GM19467 (cell line): Measurements from ENCODE around the gene CIC.
"Not testable (repeated sequence)": the region's sequence is repeated elsewhere in the genome, so short reads cannot be mapped to it uniquely, and the experiment has no call there.

Source experiments
- ATAC-seq: cut with Tn5 transposase; IDR thresholded peaks from one replicate; pipeline ENCODE4 v1.9.1; 2021; ENCODE audit warnings: mild to moderate bottlenecking, moderate library complexity; ENCODE audit not compliant: unreplicated experiment

The CIC gene

DNA sequence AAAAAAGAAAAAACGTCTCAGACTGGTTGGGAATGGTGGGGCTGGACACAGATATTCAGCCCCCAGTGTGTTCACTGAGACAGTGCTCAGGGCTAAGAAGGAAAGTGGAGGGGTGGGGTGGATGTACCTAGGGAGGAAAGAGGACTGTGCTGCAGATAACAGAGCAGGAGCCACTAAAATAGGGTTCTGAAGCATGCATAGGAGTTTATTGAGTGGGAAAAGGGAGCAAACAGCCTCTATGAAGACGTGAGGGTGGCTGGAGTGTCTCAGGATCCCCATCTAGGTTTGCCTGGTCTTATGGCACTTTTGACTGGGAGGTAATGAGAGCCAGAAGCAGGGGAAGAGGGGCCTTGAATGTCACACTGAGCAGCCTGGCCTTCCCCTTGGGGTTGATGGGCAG is 59.8 kb downstream of the CIC start:
- ATAC-seq = no peak

DNA sequence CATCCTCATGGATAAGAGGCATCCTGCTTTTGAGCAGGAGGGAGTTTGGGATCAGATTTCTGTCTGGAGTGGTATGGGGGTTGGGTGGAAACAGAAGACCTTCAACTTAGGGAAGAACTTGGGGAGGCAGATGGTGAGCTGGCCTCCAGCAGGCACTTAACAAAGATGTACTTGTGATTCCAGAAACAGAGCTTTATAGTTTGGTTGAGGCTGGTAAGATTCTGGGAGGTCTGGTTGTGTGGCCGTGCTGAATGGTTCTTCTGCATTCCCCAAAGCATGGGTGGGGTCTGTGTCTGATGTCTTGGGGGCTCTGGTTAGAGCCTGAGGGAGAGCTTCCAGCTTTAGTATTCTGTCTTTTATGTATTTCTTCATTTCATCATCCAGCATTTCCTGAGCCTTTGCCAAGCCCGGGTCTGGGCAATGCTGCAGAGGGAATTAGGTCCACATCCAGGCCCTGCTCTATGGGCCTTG is 61.2 kb downstream of the CIC start:
- ATAC-seq = no peak

DNA sequence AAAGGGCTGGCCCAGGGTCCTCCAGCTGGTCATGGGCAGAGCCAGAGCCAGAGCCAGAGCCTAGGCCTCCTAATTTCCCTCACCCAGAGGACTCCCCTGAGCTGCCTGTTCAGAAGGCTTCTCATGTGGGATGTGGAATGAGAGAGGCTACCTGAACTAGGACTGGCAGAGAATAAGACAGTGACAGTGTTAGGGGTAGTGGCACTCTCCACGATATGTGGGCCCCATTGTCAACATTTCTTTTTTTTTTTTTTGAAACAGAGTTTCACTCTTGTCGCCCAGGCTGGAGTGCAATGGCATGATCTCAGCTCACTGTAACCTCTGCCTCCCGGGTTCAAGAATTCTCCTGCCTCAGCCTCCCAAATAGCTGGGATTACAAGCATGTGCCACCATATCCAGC is 62.3 kb downstream of the CIC start:
- ATAC-seq = not testable (repeated sequence)

DNA sequence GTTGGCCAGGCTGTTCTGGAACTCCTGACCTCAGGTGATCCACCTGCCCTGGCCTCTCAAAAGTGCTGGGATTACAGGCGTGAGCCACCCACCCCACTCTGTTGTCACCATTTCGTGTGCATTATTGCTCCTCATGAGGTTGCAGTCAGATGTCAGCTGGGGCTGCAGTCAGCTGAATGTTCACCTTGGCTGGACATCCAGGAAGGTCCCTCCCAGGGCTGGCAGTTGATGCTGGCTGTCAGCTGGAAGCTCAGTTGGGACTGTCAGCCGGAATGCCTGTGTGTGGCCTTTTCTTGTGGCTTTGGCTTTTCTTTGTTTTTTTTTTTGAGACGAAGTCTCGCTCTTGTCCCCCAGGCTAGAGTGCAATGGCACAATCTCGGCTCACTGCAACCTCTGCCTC is 63.0 kb downstream of the CIC start:
- no peak for ATAC-seq

DNA sequence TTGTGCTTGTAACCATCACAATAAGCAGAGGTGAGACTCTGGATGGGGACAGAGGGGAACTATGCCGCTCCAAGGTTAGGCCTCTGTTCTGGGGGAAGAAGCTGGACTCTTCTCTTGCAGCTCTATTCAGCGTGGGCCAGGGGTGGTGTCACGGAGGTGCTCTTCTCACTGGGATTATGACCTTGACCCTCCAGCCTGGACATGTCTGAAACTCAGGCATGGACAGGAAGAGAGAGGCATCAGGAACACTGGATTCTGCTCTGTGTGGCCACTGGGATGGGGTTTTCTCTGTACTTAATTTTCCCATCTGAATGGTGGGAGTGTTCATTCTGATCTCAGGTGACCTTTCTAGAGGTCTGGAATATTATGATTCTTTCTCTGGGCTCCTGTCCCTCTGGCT is 64.0 kb downstream of the CIC start:
- no peak for ATAC-seq

DNA sequence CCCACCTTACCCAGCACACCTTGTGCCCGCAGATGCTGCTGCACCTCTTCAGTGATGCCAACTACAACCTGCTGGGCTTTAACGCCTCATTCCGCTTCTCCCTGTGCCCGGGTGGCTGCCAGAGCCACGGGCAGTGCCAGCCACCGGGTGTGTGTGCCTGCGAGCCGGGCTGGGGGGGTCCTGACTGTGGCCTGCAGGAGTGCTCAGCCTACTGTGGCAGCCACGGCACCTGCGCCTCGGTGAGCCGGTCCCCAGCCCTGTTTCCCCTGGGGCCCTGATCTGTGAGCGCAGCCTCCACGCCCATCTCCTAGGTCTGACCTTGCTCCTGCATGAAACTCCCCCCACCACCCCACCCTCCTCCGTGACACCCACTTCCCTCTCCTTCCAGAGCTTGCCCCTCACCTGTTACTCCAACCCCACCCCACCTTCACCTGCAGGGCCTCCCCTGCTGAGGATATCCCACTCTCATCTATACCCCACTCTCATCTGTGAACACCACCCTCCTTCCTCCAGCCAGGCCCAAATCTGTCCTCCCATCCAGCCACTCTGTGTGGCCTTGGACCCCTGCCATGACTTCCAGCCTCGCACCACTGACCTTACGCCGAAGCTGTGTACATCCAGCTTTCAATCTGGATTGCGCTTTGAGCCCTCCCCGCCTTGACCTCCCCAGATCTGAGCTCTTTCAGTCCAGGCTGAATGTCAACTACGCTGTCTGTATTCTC is 65.1 kb downstream of the CIC start:
- no peak for ATAC-seq

DNA sequence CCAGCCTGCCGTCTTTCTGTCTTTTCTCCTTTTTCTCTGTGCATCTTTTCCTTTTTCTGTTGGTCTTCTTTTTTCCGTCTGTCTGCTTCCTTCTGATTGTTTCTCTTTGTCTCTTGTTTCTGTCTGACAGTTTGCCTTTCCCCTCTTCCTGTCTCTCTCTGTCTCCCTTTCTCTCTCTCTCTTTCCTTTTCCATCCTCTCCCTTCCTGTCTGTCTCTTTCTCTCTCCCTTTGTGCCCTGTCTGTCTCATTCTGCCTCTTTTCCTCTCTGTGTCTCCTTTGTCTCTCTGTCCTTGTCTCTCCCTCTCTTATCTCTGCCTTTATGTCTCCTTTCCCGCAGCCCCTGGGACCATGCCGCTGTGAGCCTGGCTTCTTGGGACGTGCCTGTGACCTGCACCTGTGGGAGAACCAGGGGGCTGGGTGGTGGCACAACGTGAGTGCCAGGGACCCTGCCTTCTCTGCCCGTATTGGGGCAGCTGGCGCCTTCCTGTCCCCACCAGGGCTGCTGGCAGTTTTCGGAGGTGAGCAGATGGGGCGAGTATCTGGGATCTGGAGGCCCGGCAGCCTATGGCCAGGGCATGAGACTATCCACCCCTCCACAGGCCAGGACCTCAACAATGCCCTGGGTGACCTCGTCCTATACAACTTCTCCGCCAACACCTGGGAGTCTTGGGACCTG is 65.8 kb downstream of the CIC start:
- ATAC-seq = no peak

DNA sequence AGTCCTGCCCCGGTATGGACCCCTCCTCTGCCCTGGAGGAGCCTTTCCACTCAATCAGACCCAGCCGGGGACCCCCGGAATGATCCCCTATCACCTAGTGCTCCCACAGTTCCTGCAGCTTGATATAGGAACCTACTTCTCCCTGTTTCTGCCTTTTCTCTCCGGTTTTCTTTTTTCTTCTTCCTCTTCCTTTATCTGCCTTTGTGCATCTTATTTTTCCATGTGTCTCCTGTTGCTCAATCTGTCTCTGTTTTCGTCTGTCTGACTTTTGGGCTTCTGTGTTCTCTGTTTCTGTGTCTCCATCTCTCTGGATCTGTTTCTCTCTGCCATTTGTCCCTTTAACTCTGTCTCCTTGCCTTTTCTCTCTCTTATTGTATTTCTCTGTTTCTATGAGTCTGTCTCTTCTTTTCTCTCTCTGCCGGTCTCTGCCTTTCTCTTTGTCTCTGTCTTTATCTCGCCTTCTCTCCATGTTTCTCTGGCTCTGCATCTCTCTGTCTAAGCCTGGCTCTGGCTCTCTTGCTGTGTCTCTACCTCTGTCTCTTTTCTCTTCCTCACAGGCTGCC is 66.4 kb downstream of the CIC start:
- ATAC-seq = no peak

DNA sequence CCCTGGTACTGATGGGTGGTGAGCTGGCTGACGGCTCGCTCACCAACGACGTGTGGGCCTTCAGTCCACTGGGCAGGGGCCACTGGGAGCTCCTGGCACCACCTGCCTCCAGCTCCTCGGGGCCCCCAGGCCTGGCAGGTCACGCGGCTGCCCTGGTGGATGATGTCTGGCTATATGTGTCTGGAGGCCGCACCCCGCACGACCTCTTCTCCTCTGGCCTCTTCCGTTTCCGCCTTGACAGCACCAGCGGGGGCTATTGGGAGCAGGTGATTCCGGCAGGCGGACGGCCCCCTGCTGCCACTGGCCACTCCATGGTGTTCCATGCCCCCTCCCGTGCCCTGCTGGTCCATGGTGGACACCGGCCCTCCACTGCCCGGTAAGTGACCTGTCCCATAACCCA is 66.9 kb downstream of the CIC start:
- no peak for ATAC-seq

DNA sequence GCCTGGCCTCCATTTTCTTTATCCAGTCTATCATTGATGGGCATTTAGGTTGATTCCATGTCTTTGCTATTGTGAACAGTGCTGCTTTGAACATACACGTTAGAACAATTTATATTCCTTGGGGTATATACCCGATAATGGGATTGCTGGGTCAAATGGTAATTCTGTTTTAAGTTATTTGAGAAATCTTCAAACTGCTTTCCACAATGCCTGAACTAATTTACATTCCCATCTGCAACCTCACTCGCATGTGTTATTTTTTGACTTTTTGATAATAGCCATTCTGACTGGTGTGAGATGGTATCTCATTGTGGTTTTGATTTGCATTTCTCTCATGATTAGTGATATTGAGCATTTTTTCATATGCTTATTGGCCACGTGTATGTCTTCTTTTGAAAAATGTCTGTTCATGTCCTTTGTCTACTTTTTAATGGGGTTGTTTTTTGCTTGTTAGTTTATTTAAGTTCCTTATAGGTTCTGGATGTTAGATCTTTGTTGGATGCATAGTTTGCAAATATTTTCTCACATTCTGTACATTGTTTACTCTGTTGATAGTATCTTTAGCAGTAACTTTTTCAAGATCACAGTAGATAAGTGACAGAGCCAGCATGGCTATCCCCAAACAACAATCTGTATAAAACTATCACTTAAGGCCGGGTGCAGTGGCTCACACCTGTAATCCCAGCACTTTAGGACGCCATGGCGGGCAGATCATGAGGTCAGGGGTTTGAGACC is 70.2 kb downstream of the CIC start:
- ATAC-seq = not testable (repeated sequence)

DNA sequence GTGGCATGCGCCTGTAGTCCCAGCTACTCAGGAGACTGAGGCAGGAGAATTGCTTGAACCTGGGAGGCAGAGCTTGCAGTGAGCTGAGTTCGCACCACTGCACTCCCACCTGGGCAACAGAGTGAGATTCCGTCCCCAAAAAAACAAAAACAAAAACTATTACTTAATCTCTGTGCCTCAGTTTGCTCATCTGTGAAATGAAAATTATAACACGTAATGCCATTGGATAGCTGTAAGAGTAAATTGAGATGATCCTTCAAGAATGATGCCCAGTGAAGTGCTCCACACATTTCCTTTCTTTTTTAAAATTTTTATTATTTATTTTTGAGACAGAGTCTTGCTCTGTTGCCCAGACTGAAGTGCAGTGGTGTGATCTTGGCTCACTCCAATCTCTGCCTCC is 70.9 kb downstream of the CIC start:
- not testable (repeated sequence) for ATAC-seq

DNA sequence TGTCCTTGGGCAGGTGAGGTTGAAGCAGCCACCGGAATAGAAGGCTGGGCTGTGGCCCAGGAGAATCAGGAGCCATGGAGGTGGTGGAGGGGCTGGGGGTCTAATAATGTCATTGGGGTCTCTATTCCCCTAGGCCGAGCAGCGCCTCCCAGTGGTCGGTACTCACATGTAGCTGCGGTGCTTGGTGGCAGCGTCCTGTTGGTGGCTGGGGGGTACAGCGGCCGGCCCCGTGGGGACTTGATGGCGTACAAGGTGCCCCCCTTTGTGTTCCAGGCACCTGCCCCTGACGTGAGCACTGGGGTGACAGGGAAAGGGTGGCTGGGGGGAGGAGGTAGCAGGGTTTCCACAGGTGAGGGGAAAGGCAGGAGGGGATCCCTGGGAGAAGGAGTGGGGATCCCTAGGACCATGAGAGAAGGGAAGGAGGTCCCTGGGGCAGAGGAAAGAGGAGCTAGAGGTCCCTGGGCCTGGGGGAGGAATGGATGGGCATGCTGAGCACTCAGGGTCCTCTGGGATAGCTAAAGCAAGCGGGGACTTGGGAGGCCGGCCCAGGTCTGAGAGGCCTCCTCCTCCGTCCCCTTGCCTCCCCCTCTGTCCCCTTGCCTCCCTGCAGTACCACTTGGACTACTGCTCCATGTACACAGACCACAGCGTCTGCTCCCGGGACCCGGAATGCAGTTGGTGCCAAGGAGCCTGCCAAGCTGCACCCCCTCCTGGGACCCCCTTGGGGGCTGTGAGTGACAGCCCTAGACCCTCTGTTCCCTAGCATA is 74.5 kb downstream of the CIC start:
- ATAC-seq = no peak

DNA sequence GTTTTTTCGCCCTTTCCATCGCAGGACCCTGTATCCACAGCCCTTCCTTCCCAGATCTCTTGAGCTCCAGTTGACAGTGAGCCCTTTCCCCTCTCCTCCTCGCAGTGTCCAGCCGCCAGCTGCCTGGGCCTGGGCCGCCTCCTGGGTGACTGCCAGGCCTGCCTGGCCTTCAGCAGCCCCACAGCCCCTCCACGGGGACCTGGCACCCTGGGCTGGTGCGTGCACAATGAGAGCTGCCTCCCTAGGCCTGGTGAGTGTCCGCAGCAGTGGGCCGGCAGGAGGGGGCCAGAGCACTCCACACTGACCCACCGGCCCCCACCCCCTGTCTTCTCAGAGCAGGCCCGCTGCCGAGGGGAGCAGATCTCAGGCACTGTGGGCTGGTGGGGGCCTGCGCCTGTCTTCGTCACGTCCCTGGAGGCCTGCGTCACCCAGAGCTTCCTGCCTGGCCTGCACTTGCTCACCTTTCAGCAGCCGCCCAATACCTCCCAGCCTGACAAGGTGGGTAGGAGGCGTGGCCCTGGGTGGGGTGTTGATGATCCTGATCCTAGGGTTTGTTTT is 75.4 kb downstream of the CIC start:
- ATAC-seq = no peak
